ENCODE data around the gene NPC2.

NPC2 gene

DNA sequence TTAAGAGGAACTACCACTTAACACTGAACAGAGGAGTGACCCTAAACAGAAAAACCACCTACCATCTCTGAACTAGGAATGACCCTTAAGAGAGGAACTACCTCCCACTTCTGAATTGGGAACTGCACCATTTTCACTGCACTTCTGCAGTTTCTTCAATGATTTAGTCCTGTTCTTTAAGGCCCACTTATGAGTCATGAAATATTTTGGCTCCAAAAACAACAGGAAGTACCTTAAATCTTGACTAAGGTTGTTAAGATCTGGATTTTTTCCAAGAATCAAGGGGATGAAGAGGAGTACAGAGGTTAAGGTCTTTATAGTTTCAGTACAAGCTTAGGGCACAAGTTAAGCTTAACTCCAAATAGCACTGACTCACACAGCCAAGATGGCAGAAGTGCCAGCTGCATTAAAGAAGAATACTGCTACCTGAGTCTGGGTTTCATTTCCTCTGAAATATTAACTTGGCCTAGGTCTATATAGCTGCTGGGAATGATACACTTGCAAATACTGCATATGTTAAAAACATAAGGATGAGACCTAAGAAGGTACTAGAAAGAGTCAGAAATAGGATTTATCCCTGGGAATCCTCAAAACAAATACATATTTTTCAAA is 4.2 kb downstream of the NPC2 start:
- peak overlapping the region in 2 of 3 experiments; percentile 12 to 41 for H3K4me3 Mint-ChIP-seq
- peaks cover 15% of the 10 kb centered on the region for H3K4me1 Mint-ChIP-seq
- no peaks in the 10 kb centered on the region for H3K9me3 Mint-ChIP-seq
- H3K27ac Mint-ChIP-seq: peak overlapping the region; percentile 39 to 74 (median 61)
- H3K27me3 Mint-ChIP-seq (ENCODE audit: low read depth): no peaks in the 10 kb centered on the region
- H3K36me3 Mint-ChIP-seq (ENCODE audit: low read depth): peaks cover 7% of the 10 kb centered on the region
- TF ChIP-seq, protein P1, sequence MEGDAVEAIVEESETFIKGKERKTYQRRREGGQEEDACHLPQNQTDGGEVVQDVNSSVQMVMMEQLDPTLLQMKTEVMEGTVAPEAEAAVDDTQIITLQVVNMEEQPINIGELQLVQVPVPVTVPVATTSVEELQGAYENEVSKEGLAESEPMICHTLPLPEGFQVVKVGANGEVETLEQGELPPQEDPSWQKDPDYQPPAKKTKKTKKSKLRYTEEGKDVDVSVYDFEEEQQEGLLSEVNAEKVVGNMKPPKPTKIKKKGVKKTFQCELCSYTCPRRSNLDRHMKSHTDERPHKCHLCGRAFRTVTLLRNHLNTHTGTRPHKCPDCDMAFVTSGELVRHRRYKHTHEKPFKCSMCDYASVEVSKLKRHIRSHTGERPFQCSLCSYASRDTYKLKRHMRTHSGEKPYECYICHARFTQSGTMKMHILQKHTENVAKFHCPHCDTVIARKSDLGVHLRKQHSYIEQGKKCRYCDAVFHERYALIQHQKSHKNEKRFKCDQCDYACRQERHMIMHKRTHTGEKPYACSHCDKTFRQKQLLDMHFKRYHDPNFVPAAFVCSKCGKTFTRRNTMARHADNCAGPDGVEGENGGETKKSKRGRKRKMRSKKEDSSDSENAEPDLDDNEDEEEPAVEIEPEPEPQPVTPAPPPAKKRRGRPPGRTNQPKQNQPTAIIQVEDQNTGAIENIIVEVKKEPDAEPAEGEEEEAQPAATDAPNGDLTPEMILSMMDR (IDR thresholded peaks at IDR 0.05; ENCODE audit: unreplicated experiment in 3 of 3): no peak

DNA sequence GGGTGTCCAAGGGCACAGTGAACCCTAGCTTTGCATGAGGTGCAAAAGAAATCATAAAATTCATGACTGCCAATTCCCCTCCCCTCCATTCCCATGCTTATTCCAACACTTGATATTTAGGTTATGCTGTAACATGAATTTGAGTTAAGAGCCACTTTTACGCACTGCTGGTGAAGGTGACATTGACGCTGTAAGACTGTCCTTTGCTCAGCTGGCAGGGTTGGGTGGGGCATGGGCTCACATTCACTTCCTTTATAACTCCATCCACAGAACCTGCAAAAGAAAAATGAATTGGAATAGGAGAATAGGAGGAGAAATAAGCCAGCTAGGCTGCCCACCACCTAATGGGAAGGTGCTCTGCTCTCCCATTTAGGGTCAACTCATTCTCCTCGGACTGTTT is 6.9 kb downstream of the NPC2 start:
- peaks cover 15% of the 10 kb centered on the region for H3K4me1 Mint-ChIP-seq
- H3K9me3 Mint-ChIP-seq: no peaks in the 10 kb centered on the region
- no peaks in the 10 kb centered on the region for H3K27me3 Mint-ChIP-seq (ENCODE audit: low read depth)

DNA sequence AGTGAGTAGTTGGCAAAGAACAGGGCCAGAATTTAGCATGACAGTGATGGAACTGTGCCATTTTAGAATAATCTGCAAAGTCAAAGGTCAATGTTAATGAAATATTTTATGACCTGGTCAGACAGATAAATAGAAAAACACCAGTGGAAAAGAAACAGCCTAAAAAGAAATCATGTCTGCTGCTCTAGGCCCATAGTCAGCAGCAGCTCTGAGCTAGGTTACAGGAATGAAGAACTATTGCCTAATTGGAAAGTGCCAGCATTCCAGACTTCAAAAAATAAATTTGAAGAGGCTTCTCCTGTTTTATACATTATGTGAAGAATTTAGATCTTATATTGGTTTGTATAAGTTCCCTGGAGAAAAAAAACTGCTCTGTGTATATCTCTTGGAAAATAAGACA is 9.8 kb downstream of the NPC2 start:
- no peak overlapping the region for H3K4me3 Mint-ChIP-seq
- no peak overlapping the region for H3K27ac Mint-ChIP-seq
- TF ChIP-seq, protein P1 (IDR thresholded peaks at IDR 0.05; ENCODE audit: unreplicated experiment in 3 of 3): no peak
- peaks cover 4% of the 10 kb centered on the region for H3K4me1 Mint-ChIP-seq
- H3K27me3 Mint-ChIP-seq (ENCODE audit: low read depth): no peaks in the 10 kb centered on the region
- H3K9me3 Mint-ChIP-seq: no peaks in the 10 kb centered on the region
- H3K36me3 Mint-ChIP-seq (ENCODE audit: low read depth): peaks cover 44% of the 10 kb centered on the region

More for the DNA sequence above, 6.9 kb downstream of the NPC2 start:
- no peak overlapping the region for H3K27ac Mint-ChIP-seq
- TF ChIP-seq, protein P1 (IDR thresholded peaks at IDR 0.05; ENCODE audit: unreplicated experiment in 3 of 3): no peak
- no peak overlapping the region for H3K4me3 Mint-ChIP-seq
- H3K36me3 Mint-ChIP-seq (ENCODE audit: low read depth): peaks cover 29% of the 10 kb centered on the region

DNA sequence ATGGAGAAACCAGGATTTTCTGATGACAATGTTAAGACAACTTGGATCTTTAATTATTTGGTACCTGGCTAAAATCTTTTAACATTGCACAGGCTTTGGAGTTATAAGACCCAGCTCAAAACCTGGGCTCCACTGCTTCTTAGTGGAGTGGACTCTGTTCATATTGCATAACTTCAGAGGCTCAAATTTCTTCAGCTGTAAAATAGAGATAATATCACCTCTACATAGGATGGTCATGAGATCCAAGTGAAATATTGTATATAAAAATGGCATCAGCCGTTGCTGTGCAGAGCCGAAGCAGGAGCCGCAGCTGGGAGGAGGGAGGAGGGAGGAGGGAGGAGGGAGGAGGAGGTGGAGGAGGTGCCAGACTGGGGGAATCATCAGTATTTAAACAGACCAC is 10.5 kb downstream of the NPC2 start:
- H3K27me3 Mint-ChIP-seq (ENCODE audit: low read depth): no peaks in the 10 kb centered on the region

DNA sequence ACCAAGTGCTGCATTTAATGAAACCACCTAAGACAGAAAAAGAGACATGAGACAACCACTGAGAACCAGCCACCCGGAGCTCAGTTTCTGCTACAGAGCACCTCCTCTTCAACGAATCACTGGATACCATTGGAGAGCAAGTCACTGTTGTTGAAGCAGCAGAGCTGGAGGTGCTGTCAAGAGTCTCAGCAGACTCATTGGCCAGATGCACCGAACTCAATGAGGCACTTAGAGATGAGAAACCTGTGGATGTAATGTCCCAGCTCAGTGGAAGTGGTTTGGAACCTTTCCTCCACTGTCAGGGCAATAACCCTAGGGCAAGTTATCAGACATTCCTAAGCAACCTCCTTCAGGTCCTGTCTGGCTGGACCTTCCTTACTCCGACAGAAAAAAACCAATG is 13.1 kb downstream of the NPC2 start:
- H3K27ac Mint-ChIP-seq: no peak overlapping the region
- no peak overlapping the region for H3K4me3 Mint-ChIP-seq
- TF ChIP-seq, protein P1 (IDR thresholded peaks at IDR 0.05; ENCODE audit: unreplicated experiment in 3 of 3): no peak
- peaks cover 53% of the 10 kb centered on the region for H3K36me3 Mint-ChIP-seq (ENCODE audit: low read depth)
- H3K4me1 Mint-ChIP-seq: no peaks in the 10 kb centered on the region
- H3K27me3 Mint-ChIP-seq (ENCODE audit: low read depth): no peaks in the 10 kb centered on the region
- H3K9me3 Mint-ChIP-seq: no peaks in the 10 kb centered on the region

More for the DNA sequence above, 10.5 kb downstream of the NPC2 start:
- Mint-ChIP-seq H3K36me3 (ENCODE audit: low read depth) (peaks cover 44% of the 10 kb centered on the region), H3K4me1 (peaks cover 2% of the 10 kb centered on the region), H3K9me3 (no peaks in the 10 kb centered on the region), H3K4me3 (no peak overlapping the region), H3K27ac (no peak overlapping the region)
- TF ChIP-seq, protein P1 (IDR thresholded peaks at IDR 0.05; ENCODE audit: unreplicated experiment in 3 of 3): no peak

DNA sequence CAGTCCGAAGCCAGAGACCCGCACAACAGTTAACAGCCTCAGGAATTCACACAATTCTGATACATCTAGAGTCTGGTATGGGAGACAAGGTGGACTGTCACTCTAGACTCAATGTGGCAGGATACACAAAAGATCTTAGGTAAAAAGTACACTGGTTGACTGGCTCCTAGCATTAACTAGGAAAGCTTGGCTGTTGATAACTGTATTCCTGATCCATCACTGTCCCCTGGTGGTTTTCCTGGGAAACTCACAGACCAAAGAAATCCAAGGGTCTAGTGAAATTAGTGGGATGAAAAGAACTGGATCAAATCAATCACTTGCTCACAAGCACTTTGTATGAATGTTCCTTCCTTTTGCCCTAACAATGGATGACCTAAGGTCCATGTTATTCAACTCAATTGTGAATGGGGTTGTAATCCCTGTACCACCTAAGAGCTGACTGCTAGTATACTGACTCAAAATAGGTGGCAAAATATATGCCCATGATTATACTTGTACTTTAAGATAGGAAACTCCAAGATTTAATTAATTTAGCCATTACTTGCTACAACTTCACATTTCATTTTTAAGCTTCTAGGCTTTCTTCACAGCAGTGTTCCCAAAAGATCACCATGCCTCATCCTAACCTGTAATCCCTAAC is 14.0 kb downstream of the NPC2 start:
- TF ChIP-seq, protein P1 (IDR thresholded peaks at IDR 0.05; ENCODE audit: unreplicated experiment in 3 of 3): peak; percentile 77 to 90 (median 86)
- H3K27ac Mint-ChIP-seq: no peak overlapping the region
- H3K9me3 Mint-ChIP-seq: no peaks in the 10 kb centered on the region
- H3K36me3 Mint-ChIP-seq (ENCODE audit: low read depth): peaks cover 49% of the 10 kb centered on the region
- H3K4me3 Mint-ChIP-seq: no peak overlapping the region
- H3K27me3 Mint-ChIP-seq (ENCODE audit: low read depth): no peaks in the 10 kb centered on the region
- peaks cover 6% of the 10 kb centered on the region for H3K4me1 Mint-ChIP-seq
